Upper lobe of right lung (tissue), 1 donor: ENCODE results near the gene MEIKIN. TPM values are rescaled to one million over a fixed set of nuclear protein-coding genes. Genes with fewer than 3 reads are reported as not detected.
"Not testable (repeated sequence)": the region's sequence is repeated elsewhere in the genome, so short reads cannot be mapped to it uniquely, and the experiment has no call there.

ENCODE experiments used
- ATAC-seq: fragments of 200-7000 bp; cut with Tn5 transposase; one replicate; pipeline ENCODE4 v1.9.1; 2020; ENCODE audit warnings: mild to moderate bottlenecking, moderate library complexity
- DNase-seq: peaks from one replicate; pipeline ENCODE4 v3.0.0-alpha.2; 2020
- H3K27ac ChIP-seq: fragments of 200-600 bp; one replicate; pipeline ENCODE4 v1.8.0; 2022
- H3K27me3 ChIP-seq: fragments of 200-600 bp; one replicate; pipeline ENCODE4 v1.8.0; 2022; ENCODE audit warnings: mild to moderate bottlenecking
- H3K36me3 ChIP-seq: fragments of 200-600 bp; one replicate; pipeline ENCODE4 v1.8.0; 2022
- H3K4me1 ChIP-seq: fragments of 200-600 bp; one replicate; pipeline ENCODE4 v1.8.0; 2022
- H3K4me3 ChIP-seq: fragments of 200-600 bp; one replicate; pipeline ENCODE4 v1.8.0; 2022; ENCODE audit warnings: mild to moderate bottlenecking
- H3K9me3 ChIP-seq: fragments of 200-600 bp; one replicate; pipeline ENCODE4 v1.8.0; 2022
- CTCF ChIP-seq: fragments of 200-600 bp; IDR thresholded peaks from one replicate; pipeline ENCODE4 v1.8.0; 2022; ENCODE audit warnings: antibody characterized with exemption
- intact Hi-C: fragments of 100-400 bp; cut with DNase I; formaldehyde crosslinking; loops from one replicate; pipeline ENCODE4 v1.11.0; 2022
- total RNA-seq: library from RNA; stranded (reverse); fragmentation: NEBNext Ultra II Directional; extraction: Animal tissue kit (Norgen Biotek cat#: 25700); gene quantifications from one replicate; pipeline ENCODE4 v1.2.1, GENCODE V29; 2021
- donor health status: DM: no; HTN: yes; CAD: no; lungs with severe emphysema.

MEIKIN gene
- total RNA-seq, 1 donor from 2014 or later: not detected

GRCh38 chr5:131783874-131784273 is 161.6 kb downstream of the MEIKIN start:
- no peak for DNase-seq
- Histone ChIP-seq H3K27me3 (no peaks in the 10 kb centered on the region), H3K27ac (no peak overlapping the region), H3K4me3 (no peak overlapping the region), H3K9me3 (no peaks in the 10 kb centered on the region), H3K4me1 (peaks cover 6% of the 10 kb centered on the region), H3K36me3 (no peaks in the 10 kb centered on the region)
- ATAC-seq: no peak
- no peak for TF ChIP-seq CTCF
- intact Hi-C loops: no loop called here

GRCh38 chr5:131783357-131783756 is 162.1 kb downstream of the MEIKIN start:
- intact Hi-C loops: no loop called here
- no peaks in the 10 kb centered on the region for H3K27me3 ChIP-seq
- TF ChIP-seq CTCF: no peak
- no peak for ATAC-seq
- H3K9me3 ChIP-seq: no peaks in the 10 kb centered on the region
- no peak overlapping the region for H3K4me3 ChIP-seq
- H3K4me1 ChIP-seq: peaks cover 4% of the 10 kb centered on the region
- DNase-seq: no peak
- H3K27ac ChIP-seq: no peak overlapping the region
- no peaks in the 10 kb centered on the region for H3K36me3 ChIP-seq

GRCh38 chr5:131782717-131783116 is 162.7 kb downstream of the MEIKIN start:
- ATAC-seq: no peak
- no peaks in the 10 kb centered on the region for H3K36me3 ChIP-seq
- H3K9me3 ChIP-seq: no peaks in the 10 kb centered on the region
- no peak for TF ChIP-seq CTCF
- H3K4me3 ChIP-seq: no peak overlapping the region
- no peaks in the 10 kb centered on the region for H3K27me3 ChIP-seq
- intact Hi-C loops: no loop called here
- DNase-seq: no peak
- H3K27ac ChIP-seq: no peak overlapping the region
- no peaks in the 10 kb centered on the region for H3K4me1 ChIP-seq

GRCh38 chr5:131778141-131778540 is 167.3 kb downstream of the MEIKIN start:
- H3K4me3 ChIP-seq, ATAC-seq, H3K9me3 ChIP-seq, H3K27ac ChIP-seq, H3K27me3 ChIP-seq, intact Hi-C loops, H3K36me3 ChIP-seq, DNase-seq: not testable (repeated sequence)
- H3K4me1 ChIP-seq: peaks cover 11% of the 10 kb centered on the region

GRCh38 chr5:131776450-131776849 is 169.0 kb downstream of the MEIKIN start:
- DNase-seq: no peak
- H3K36me3 ChIP-seq: no peaks in the 10 kb centered on the region
- no peaks in the 10 kb centered on the region for H3K9me3 ChIP-seq
- no peaks in the 10 kb centered on the region for H3K27me3 ChIP-seq
- H3K27ac ChIP-seq: no peak overlapping the region
- H3K4me1 ChIP-seq: peaks cover 21% of the 10 kb centered on the region
- ATAC-seq: no peak
- intact Hi-C loops: no loop called here
- H3K4me3 ChIP-seq: no peak overlapping the region
- no peak for TF ChIP-seq CTCF

- no peaks in the 10 kb centered on the region for H3K27me3 ChIP-seq
- no peak overlapping the region for H3K27ac ChIP-seq
- H3K4me3 ChIP-seq: no peak overlapping the region
- no peak for TF ChIP-seq CTCF
- ATAC-seq (no peak), DNase-seq (no peak)
- no peaks in the 10 kb centered on the region for H3K9me3 ChIP-seq
- peaks cover 27% of the 10 kb centered on the region for H3K4me1 ChIP-seq
- intact Hi-C loops: no loop called here
- no peaks in the 10 kb centered on the region for H3K36me3 ChIP-seq
Measured at GRCh38 chr5:131774652-131775367, 170.7 kb downstream of the MEIKIN start.
